WTC11 (cell line): ENCODE data around the gene CIRBP. TPM values are rescaled to one million over a fixed set of nuclear protein-coding genes. Genes with fewer than 3 reads are reported as not detected.

Experiments used
- ATAC-seq: fragments of 200-7000 bp; cut with Tn5 transposase; 2 replicates; pipeline ENCODE4 v1.10.0; 2021; ENCODE audit warnings: mild to moderate bottlenecking, moderate library complexity
- CTCF ChIA-PET: fragments of 300-600 bp; sonication (Branson Sonifier 250); formaldehyde crosslinking; loops from one replicate; lab custom pipeline; 2021; ENCODE audit warnings: antibody characterized with exemption; lab: Charles Lee
- POLR2A ChIA-PET: fragments of 350-600 bp; sonication (Branson Sonifier 250); formaldehyde crosslinking; loops from one replicate; lab custom pipeline; 2021; ENCODE audit warnings: antibody characterized with exemption; lab: Charles Lee
- DNase-seq: peaks from one replicate; pipeline ENCODE4 v3.0.0; 2021; ENCODE audit warnings: low spot score
- H3K27ac Mint-ChIP-seq: 2 replicates; pipeline ENCODE4 v1.8.0; 2021; ENCODE audit warnings: mixed read lengths
- H3K27me3 Mint-ChIP-seq: 2 replicates; pipeline ENCODE4 v1.8.0; 2021; ENCODE audit warnings: low read depth, mild to moderate bottlenecking, moderate library complexity, mixed read lengths
- H3K36me3 Mint-ChIP-seq: 2 replicates; pipeline ENCODE4 v1.8.0; 2021; ENCODE audit warnings: mixed read lengths
- H3K4me1 Mint-ChIP-seq: 2 replicates; pipeline ENCODE4 v1.8.0; 2022; ENCODE audit warnings: mixed read lengths
- H3K4me3 Mint-ChIP-seq: 2 replicates; pipeline ENCODE4 v1.8.0; 2021; ENCODE audit warnings: mild to moderate bottlenecking, moderate library complexity, mixed read lengths
- H3K9me3 Mint-ChIP-seq: 2 replicates; pipeline ENCODE4 v1.8.0; 2021; ENCODE audit warnings: mixed read lengths
- CTCF ChIP-seq: fragments of 200-600 bp; IDR thresholded peaks from 2 replicates; pipeline ENCODE4 v1.8.0; 2022; ENCODE audit warnings: antibody characterized with exemption
- GABPB1 ChIP-seq: sonication (generic); formaldehyde crosslinking; IDR thresholded peaks from 2 replicates; pipeline ENCODE4 v1.8.1; 2023; ENCODE audit warnings: mild to moderate bottlenecking, missing genetic modification reagents
- NFATC4 ChIP-seq: fragments of 250-450 bp; sonication (Bioruptor Pico); IDR thresholded peaks from 2 replicates; pipeline ENCODE4 v1.9.0; 2021; ENCODE audit warnings: mild to moderate bottlenecking
- NFE2L1 ChIP-seq: sonication (generic); formaldehyde crosslinking; IDR thresholded peaks from 2 replicates; pipeline ENCODE4 v1.8.1; 2023; ENCODE audit warnings: missing genetic modification reagents
- OVOL2 ChIP-seq: fragments of 250-450 bp; sonication (Bioruptor Pico); IDR thresholded peaks from 2 replicates; pipeline ENCODE4 v1.9.0; 2021; ENCODE audit warnings: mild to moderate bottlenecking, borderline replicate concordance
- PRDM15 ChIP-seq: sonication (generic); formaldehyde crosslinking; IDR thresholded peaks from 2 replicates; pipeline ENCODE4 v1.8.0; 2022; ENCODE audit warnings: missing genetic modification reagents
- TEAD1 ChIP-seq: sonication (generic); formaldehyde crosslinking; IDR thresholded peaks from 2 replicates; pipeline ENCODE4 v1.8.0; 2022; ENCODE audit warnings: mild to moderate bottlenecking, missing genetic modification reagents
- USF2 ChIP-seq: sonication (generic); formaldehyde crosslinking; IDR thresholded peaks from 2 replicates; pipeline ENCODE4 v1.8.1; 2023; ENCODE audit warnings: mild to moderate bottlenecking, missing genetic modification reagents, moderate library complexity
- ZMAT4 ChIP-seq: fragments of 250-450 bp; sonication (Bioruptor Pico); IDR thresholded peaks from 2 replicates; pipeline ENCODE4 v1.9.0; 2021; ENCODE audit warnings: mild to moderate bottlenecking
- ZNF281 ChIP-seq: sonication (generic); formaldehyde crosslinking; IDR thresholded peaks from 2 replicates; pipeline ENCODE4 v1.8.0; 2023; ENCODE audit warnings: mild to moderate bottlenecking, missing genetic modification reagents
- total RNA-seq: library from RNA; stranded (reverse); gene quantifications from 3 replicates; pipeline ENCODE4 v1.2.3, GENCODE V29; 2021
- TF ChIP-seq, protein P1 (sequence below): sonication (generic); formaldehyde crosslinking; IDR thresholded peaks from 2 replicates; pipeline ENCODE4 v1.8.0; 2022; ENCODE audit warnings: mild to moderate bottlenecking, missing genetic modification reagents
- TF ChIP-seq, protein P2 (sequence below): fragments of 250-450 bp; sonication (Bioruptor Pico); IDR thresholded peaks from 2 replicates; pipeline ENCODE4 v1.8.0; 2021; ENCODE audit warnings: mild to moderate bottlenecking
- TF ChIP-seq, protein P3 (sequence below): fragments of 250-450 bp; sonication (Bioruptor Pico); IDR thresholded peaks from 2 replicates; pipeline ENCODE4 v1.9.0; 2021; ENCODE audit warnings: mild to moderate bottlenecking

Gene CIRBP
- total RNA-seq, 1 experiment from 2014 or later, result 298 TPM

GRCh38 chr19:1284293-1284978 lies 15.3 kb downstream of the CIRBP start:
- peak overlapping the region; percentile 81 for H3K27ac Mint-ChIP-seq
- H3K4me1 Mint-ChIP-seq, result peaks cover 13% of the 10 kb centered on the region
- peak overlapping the region; percentile 65 for H3K4me3 Mint-ChIP-seq
- TF ChIP-seq TEAD1 (no peak), ZMAT4 (no peak), PRDM15 (CRISPR knock-in tag) (peak; percentile 20; the same call in 1 of the 2 replicates), ZNF281 (CRISPR knock-in tag) (no peak), GABPB1 (CRISPR knock-in tag) (0 out of 2 replicates have a peak, but pooled peaks have one; percentile 3), NFATC4 (no peak)
- TF ChIP-seq, protein P1, sequence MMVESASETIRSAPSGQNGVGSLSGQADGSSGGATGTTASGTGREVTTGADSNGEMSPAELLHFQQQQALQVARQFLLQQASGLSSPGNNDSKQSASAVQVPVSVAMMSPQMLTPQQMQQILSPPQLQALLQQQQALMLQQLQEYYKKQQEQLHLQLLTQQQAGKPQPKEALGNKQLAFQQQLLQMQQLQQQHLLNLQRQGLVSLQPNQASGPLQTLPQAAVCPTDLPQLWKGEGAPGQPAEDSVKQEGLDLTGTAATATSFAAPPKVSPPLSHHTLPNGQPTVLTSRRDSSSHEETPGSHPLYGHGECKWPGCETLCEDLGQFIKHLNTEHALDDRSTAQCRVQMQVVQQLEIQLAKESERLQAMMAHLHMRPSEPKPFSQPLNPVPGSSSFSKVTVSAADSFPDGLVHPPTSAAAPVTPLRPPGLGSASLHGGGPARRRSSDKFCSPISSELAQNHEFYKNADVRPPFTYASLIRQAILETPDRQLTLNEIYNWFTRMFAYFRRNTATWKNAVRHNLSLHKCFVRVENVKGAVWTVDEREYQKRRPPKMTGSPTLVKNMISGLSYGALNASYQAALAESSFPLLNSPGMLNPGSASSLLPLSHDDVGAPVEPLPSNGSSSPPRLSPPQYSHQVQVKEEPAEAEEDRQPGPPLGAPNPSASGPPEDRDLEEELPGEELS (CRISPR knock-in tag), result 0 out of 2 replicates have a peak, but pooled peaks have one; percentile 27
- ChIA-PET CTCF (interaction anchor here (0.6 to 2.8 kb wide), 5 partner anchors 9 to 103 kb away, joined by 3 to 15 read pairs (median 4); partner anchors contain the start of gene FAM174C), POLR2A (interaction anchor here (0.9 kb wide), 1 partner anchor 15 kb away, joined by 3 read pairs; the partner anchor contains the start of gene CIRBP)
- DNase-seq, result no peak
- peaks cover 19% of the 10 kb centered on the region for H3K27me3 Mint-ChIP-seq
- ATAC-seq, result no peak
- no peaks in the 10 kb centered on the region for H3K9me3 Mint-ChIP-seq
- no peaks in the 10 kb centered on the region for H3K36me3 Mint-ChIP-seq

- Mint-ChIP-seq H3K27ac (peak overlapping the region; percentile 45; the same call in 1 of the 2 replicates), H3K36me3 (no peaks in the 10 kb centered on the region), H3K4me1 (peaks cover 13% of the 10 kb centered on the region), H3K9me3 (no peaks in the 10 kb centered on the region), H3K27me3 (peaks cover 19% of the 10 kb centered on the region), H3K4me3 (peak overlapping the region; percentile 65)
- ChIA-PET POLR2A (interaction anchor here (0.9 kb wide), 1 partner anchor 16 kb away, joined by 3 read pairs; the partner anchor contains the start of gene CIRBP), CTCF (interaction anchor here (0.6 to 2.8 kb wide), 5 partner anchors 10 to 103 kb away, joined by 3 to 15 read pairs (median 4); partner anchors contain the start of gene FAM174C)
- DNase-seq, result peak; percentile 54
- peak; percentile 46 for ATAC-seq
- TF ChIP-seq CTCF, result no peak
- TF ChIP-seq, protein P2, sequence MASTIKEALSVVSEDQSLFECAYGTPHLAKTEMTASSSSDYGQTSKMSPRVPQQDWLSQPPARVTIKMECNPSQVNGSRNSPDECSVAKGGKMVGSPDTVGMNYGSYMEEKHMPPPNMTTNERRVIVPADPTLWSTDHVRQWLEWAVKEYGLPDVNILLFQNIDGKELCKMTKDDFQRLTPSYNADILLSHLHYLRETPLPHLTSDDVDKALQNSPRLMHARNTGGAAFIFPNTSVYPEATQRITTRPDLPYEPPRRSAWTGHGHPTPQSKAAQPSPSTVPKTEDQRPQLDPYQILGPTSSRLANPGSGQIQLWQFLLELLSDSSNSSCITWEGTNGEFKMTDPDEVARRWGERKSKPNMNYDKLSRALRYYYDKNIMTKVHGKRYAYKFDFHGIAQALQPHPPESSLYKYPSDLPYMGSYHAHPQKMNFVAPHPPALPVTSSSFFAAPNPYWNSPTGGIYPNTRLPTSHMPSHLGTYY, result no peak
- TF ChIP-seq, protein P3, sequence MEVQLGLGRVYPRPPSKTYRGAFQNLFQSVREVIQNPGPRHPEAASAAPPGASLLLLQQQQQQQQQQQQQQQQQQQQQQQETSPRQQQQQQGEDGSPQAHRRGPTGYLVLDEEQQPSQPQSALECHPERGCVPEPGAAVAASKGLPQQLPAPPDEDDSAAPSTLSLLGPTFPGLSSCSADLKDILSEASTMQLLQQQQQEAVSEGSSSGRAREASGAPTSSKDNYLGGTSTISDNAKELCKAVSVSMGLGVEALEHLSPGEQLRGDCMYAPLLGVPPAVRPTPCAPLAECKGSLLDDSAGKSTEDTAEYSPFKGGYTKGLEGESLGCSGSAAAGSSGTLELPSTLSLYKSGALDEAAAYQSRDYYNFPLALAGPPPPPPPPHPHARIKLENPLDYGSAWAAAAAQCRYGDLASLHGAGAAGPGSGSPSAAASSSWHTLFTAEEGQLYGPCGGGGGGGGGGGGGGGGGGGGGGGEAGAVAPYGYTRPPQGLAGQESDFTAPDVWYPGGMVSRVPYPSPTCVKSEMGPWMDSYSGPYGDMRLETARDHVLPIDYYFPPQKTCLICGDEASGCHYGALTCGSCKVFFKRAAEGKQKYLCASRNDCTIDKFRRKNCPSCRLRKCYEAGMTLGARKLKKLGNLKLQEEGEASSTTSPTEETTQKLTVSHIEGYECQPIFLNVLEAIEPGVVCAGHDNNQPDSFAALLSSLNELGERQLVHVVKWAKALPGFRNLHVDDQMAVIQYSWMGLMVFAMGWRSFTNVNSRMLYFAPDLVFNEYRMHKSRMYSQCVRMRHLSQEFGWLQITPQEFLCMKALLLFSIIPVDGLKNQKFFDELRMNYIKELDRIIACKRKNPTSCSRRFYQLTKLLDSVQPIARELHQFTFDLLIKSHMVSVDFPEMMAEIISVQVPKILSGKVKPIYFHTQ (CRISPR knock-in tag), result no peak
- TF ChIP-seq USF2 (CRISPR knock-in tag), result no peak
- no peak for TF ChIP-seq NFE2L1 (CRISPR knock-in tag)
- TF ChIP-seq OVOL2 (CRISPR knock-in tag), result 0 out of 2 replicates have a peak, but pooled peaks have one; percentile 19
Observed at GRCh38 chr19:1284979-1285736, 16.0 kb downstream of the CIRBP start.
